IMR-90 (cell line): ENCODE data around the gene ENO3. TPM values are rescaled to one million over a fixed set of nuclear protein-coding genes. Genes with fewer than 3 reads are reported as not detected.

Experiments used
- ATAC-seq: fragments of 200-7000 bp; cut with Tn5 transposase; 2 replicates; pipeline ENCODE4 v1.9.1; 2020; ENCODE audit warnings: low read depth, mild to moderate bottlenecking, moderate library complexity
- BruUV-seq: library from RNA; stranded (reverse); fragments of 400-500 nt; replicated peaks from 2 replicates; lab custom pipeline; 2021; lab: Mats Ljungman, UMichigan
- CTCF ChIA-PET: fragments of 300-600 bp; formaldehyde crosslinking; extraction: SDS; loops from one replicate; lab custom pipeline; 2021; ENCODE audit warnings: antibody characterized with exemption; lab: Yijun Ruan, JAX
- POLR2A ChIA-PET: fragments of 300-600 bp; sonication (Branson Sonifier 250); formaldehyde crosslinking; loops from one replicate; lab custom pipeline; 2022; ENCODE audit warnings: antibody characterized with exemption; ENCODE audit not compliant: unreplicated experiment; lab: Charles Lee
- DNase-seq: peaks from one replicate; pipeline ENCODE4 v3.0.0; 2013
- H2AFZ ChIP-seq: replicated peaks from 2 replicates; pipeline ENCODE3; 2013; ENCODE audit warnings: low read length, mild to moderate bottlenecking; ENCODE audit not compliant: poor library complexity
- H2AK5ac ChIP-seq: 2 replicates; pipeline ENCODE4 v1.6.1; 2013; ENCODE audit warnings: low read depth, low read length, inconsistent platforms
- H2AK9ac ChIP-seq: replicated peaks from 2 replicates; pipeline ENCODE3; 2013; ENCODE audit warnings: mild to moderate bottlenecking, low read depth, low read length, moderate library complexity; ENCODE audit not compliant: poor library complexity
- H2BK120ac ChIP-seq: 2 replicates; pipeline ENCODE4 v1.6.1; 2013; ENCODE audit warnings: low read depth, low read length, inconsistent platforms
- H2BK15ac ChIP-seq: 3 replicates; pipeline ENCODE4 v1.6.1; 2013; ENCODE audit warnings: low read depth, low read length, inconsistent platforms
- H2BK20ac ChIP-seq: 2 replicates; pipeline ENCODE4 v1.6.1; 2013; ENCODE audit warnings: low read depth, mild to moderate bottlenecking, inconsistent platforms, low read length, moderate library complexity
- H2BK5ac ChIP-seq: 2 replicates; pipeline ENCODE4 v1.6.1; 2013; ENCODE audit warnings: mild to moderate bottlenecking, low read depth, low read length, inconsistent platforms; ENCODE audit not compliant: poor library complexity, severe bottlenecking
- H3K14ac ChIP-seq: replicated peaks from 2 replicates; pipeline ENCODE4 v1.6.1; 2013; ENCODE audit warnings: low read depth, low read length, inconsistent platforms
- H3K18ac ChIP-seq: 2 replicates; pipeline ENCODE4 v1.6.1; 2013; ENCODE audit warnings: low read depth, low read length, control low read depth
- H3K23ac ChIP-seq: 2 replicates; pipeline ENCODE4 v1.6.1; 2013; ENCODE audit warnings: low read depth, low read length, inconsistent platforms
- H3K27ac ChIP-seq: 2 replicates; pipeline ENCODE4 v1.5.1; 2013; ENCODE audit warnings: mild to moderate bottlenecking, control low read depth, low read length; ENCODE audit not compliant: insufficient read depth
- H3K27me3 ChIP-seq: 2 replicates; pipeline ENCODE4 v1.6.1; 2013; ENCODE audit warnings: low read length; ENCODE audit not compliant: control insufficient read depth, insufficient read depth
- H3K36me3 ChIP-seq: 2 replicates; pipeline ENCODE4 v1.6.1; 2013; ENCODE audit warnings: low read length, mixed read lengths; ENCODE audit not compliant: control insufficient read depth, insufficient read depth
- H3K4ac ChIP-seq: 2 replicates; pipeline ENCODE4 v1.6.1; 2013; ENCODE audit warnings: low read depth, low read length, inconsistent platforms
- H3K4me1 ChIP-seq: 2 replicates; pipeline ENCODE4 v1.6.1; 2013; ENCODE audit warnings: low read length, mixed read lengths; ENCODE audit not compliant: control insufficient read depth, insufficient read depth
- H3K4me2 ChIP-seq: 2 replicates; pipeline ENCODE4 v1.6.1; 2013; ENCODE audit warnings: low read depth, mild to moderate bottlenecking, control low read depth, low read length, moderate library complexity
- H3K4me3 ChIP-seq: 2 replicates; pipeline ENCODE4 v1.5.1; 2013; ENCODE audit warnings: low read depth, mild to moderate bottlenecking, control low read depth, low read length, moderate library complexity; ENCODE audit not compliant: insufficient read depth
- H3K56ac ChIP-seq: 2 replicates; pipeline ENCODE4 v1.6.1; 2013; ENCODE audit warnings: low read length, inconsistent platforms; ENCODE audit not compliant: insufficient read depth; ENCODE audit errors: extremely low read depth
- H3K79me1 ChIP-seq, 2 experiments: 2 replicates each; pipeline ENCODE4 v1.6.1; 2013; ENCODE audit warnings: low read length in 2 of 2, inconsistent platforms in 1 of 2, low read depth in 1 of 2
- H3K9ac ChIP-seq: 2 replicates; pipeline ENCODE4 v1.6.1; 2013; ENCODE audit warnings: low read depth, low read length, control low read depth
- H3K9me1 ChIP-seq: 2 replicates; pipeline ENCODE4 v1.6.1; 2013; ENCODE audit warnings: low read length, inconsistent platforms; ENCODE audit not compliant: insufficient read depth
- H3K9me3 ChIP-seq: 2 replicates; pipeline ENCODE4 v1.6.1; 2013; ENCODE audit warnings: low read length; ENCODE audit not compliant: control insufficient read depth, insufficient read depth
- H4K20me1 ChIP-seq: 2 replicates; pipeline ENCODE4 v1.6.1; 2013; ENCODE audit warnings: low read length, inconsistent platforms; ENCODE audit not compliant: insufficient read depth
- H4K5ac ChIP-seq: 2 replicates; pipeline ENCODE4 v1.6.1; 2013; ENCODE audit warnings: mild to moderate bottlenecking, low read depth, low read length, control low read depth
- H4K8ac ChIP-seq, 2 experiments: 2 replicates each; pipeline ENCODE4 v1.6.1; 2013; ENCODE audit warnings: low read depth in 2 of 2, low read length in 2 of 2, control low read depth in 1 of 2, inconsistent platforms in 1 of 2
- H4K91ac ChIP-seq: 2 replicates; pipeline ENCODE4 v1.6.1; 2013; ENCODE audit warnings: low read depth, low read length, inconsistent platforms; ENCODE audit not compliant: insufficient read depth
- BHLHE40 ChIP-seq: fragments of 150-350 bp; IDR thresholded peaks from 2 replicates; pipeline ENCODE4 v1.6.1; 2016; ENCODE audit warnings: mild to moderate bottlenecking, low read depth, low read length
- CEBPB ChIP-seq: IDR thresholded peaks from 2 replicates; pipeline ENCODE4 v1.6.1; 2012; ENCODE audit warnings: low read depth, low read length, improper control_type of control experiment
- CHD1 ChIP-seq: IDR thresholded peaks from 2 replicates; pipeline ENCODE4 v1.6.1; 2012; ENCODE audit warnings: low read depth, low read length, improper control_type of control experiment
- MXI1 ChIP-seq: IDR thresholded peaks from 2 replicates; pipeline ENCODE4 v1.6.1; 2012; ENCODE audit warnings: low read depth, mild to moderate bottlenecking, low read length, moderate library complexity, borderline replicate concordance
- RAD21 ChIP-seq: IDR thresholded peaks from 2 replicates; pipeline ENCODE4 v1.6.1; 2012; ENCODE audit warnings: low read length, improper control_type of control experiment
- SMC3 ChIP-seq: fragments of 150-350 bp; IDR thresholded peaks from 2 replicates; pipeline ENCODE4 v1.6.1; 2016; ENCODE audit warnings: low read depth, mild to moderate bottlenecking, antibody characterized with exemption, low read length, moderate library complexity
- USF2 ChIP-seq: fragments of 150-350 bp; IDR thresholded peaks from 2 replicates; pipeline ENCODE4 v1.6.1; 2017; ENCODE audit warnings: mild to moderate bottlenecking, antibody characterized with exemption, low read length, low read depth
- WGBS, 2 experiments: methylation state at CpG; one replicate each; pipeline versions ENCODE4 v1.1.5 to v1.1.7; 2013; ENCODE audit warnings: missing lambda C conversion rate in 2 of 2; ENCODE audit not compliant: insufficient read length in 1 of 2; ENCODE audit errors: extremely low coverage in 2 of 2; 5-methylcytosine and 5-hydroxymethylcytosine counted together
- dilution Hi-C: fragments of 300-500 bp; cut with HindIII; formaldehyde crosslinking; loops from one replicate; pipeline ENCODE4 v1.14.3; 2018; ENCODE audit warnings: low sequenced_read_pairs; ENCODE audit not compliant: unreplicated experiment
- in situ Hi-C: fragments of 300-500 bp; cut with MboI; formaldehyde crosslinking; loops from 3 replicates; pipeline ENCODE4 v1.14.3; 2019; ENCODE audit warnings: low sequenced_read_pairs, inconsistent platforms, mixed read lengths
- intact Hi-C: fragments of 100-400 bp; cut with micrococcal nuclease; formaldehyde crosslinking; loops from 2 replicates; pipeline ENCODE4 v1.10.0; 2022
- polyA plus RNA-seq, 3 experiments: library from polyadenylated mRNA; depleted of rRNA; stranded (reverse); fragments of >200 nt; gene quantifications; 2 replicates each; pipeline ENCODE4 v1.2.3, GENCODE V29; 2012; ENCODE audit warnings: low replicate concordance in 1 of 3
- total RNA-seq: library from RNA; depleted of rRNA; stranded (reverse); fragments of >200 nt; gene quantifications from 2 replicates; pipeline ENCODE4 v1.2.3, GENCODE V29; 2012

The ENO3 gene
- total and polyA plus RNA-seq, 2 of the 4 experiments (the other 2 are of a cell fraction) = 1.4 to 5.1 TPM

- no peak overlapping the region for H3K14ac ChIP-seq
- H4K91ac ChIP-seq = no peak overlapping the region
- peaks cover 19% of the 10 kb centered on the region for H3K9me1 ChIP-seq
- CTCF ChIA-PET = no interaction called here
- ATAC-seq = no peak
- H2AK9ac ChIP-seq = peak overlapping the region; percentile 56
- in situ Hi-C loops (no loop called here), dilution Hi-C loops (no loop called here), intact Hi-C loops (no loop called here)
- H3K4me1 ChIP-seq = peaks cover 14% of the 10 kb centered on the region
- TF ChIP-seq CHD1 (no peak), CEBPB (no peak), SMC3 (no peak), BHLHE40 (no peak), MXI1 (no peak), USF2 (no peak), RAD21 (no peak)
- no peak overlapping the region for H4K8ac ChIP-seq
- peaks cover 39% of the 10 kb centered on the region for H3K36me3 ChIP-seq
- H3K4me2 ChIP-seq = no peak overlapping the region
- no peaks in the 10 kb centered on the region for H3K9me3 ChIP-seq
- H3K79me1 ChIP-seq = peaks cover 9 to 56% of the 10 kb centered on the region in 2 experiments; a peak in 3 of 4 replicates
- POLR2A ChIA-PET = no interaction called here
- no peak overlapping the region for H3K56ac ChIP-seq
- H2AK5ac ChIP-seq = no peak overlapping the region
- H4K20me1 ChIP-seq = peaks cover 3% of the 10 kb centered on the region; the same call in 1 of the 2 replicates
- no peak overlapping the region for H2AFZ ChIP-seq
- no peak overlapping the region for H2BK20ac ChIP-seq
- WGBS, 2 experiments = 90% methylated on average over 6 of the region's 12 CpGs; no CpG with 5 or more reads in 1 of the 2 experiments
- no peak overlapping the region for H3K4me3 ChIP-seq
- no peak overlapping the region for H2BK5ac ChIP-seq
- no TSS peak for BruUV-seq
- no peak overlapping the region for H3K27ac ChIP-seq
- H3K4ac ChIP-seq = no peak overlapping the region
- H3K18ac ChIP-seq = no peak overlapping the region
- H3K23ac ChIP-seq = no peak overlapping the region
- no peak overlapping the region for H2BK120ac ChIP-seq
- no peak overlapping the region for H4K5ac ChIP-seq
- H2BK15ac ChIP-seq = no peak overlapping the region
- H3K27me3 ChIP-seq = no peaks in the 10 kb centered on the region
- no peak for DNase-seq
- no peak overlapping the region for H3K9ac ChIP-seq
Observed at GRCh38 chr17:4972322-4972721, 21.4 kb downstream of the ENO3 start.
